Hematopoietic multipotent progenitor cell (in vitro differentiated cells): ENCODE data around the gene TTBK2. TPM values are rescaled to one million over a fixed set of nuclear protein-coding genes. Genes with fewer than 3 reads are reported as not detected.

Experiments
- DNase-seq, 3 donors: peaks; one replicate each; pipeline ENCODE4 v3.0.0-alpha.2; 2011 to 2015; ENCODE audit warnings: low read depth in 2 of 3, low spot score in 2 of 3
- total RNA-seq: library from RNA; depleted of rRNA; stranded (reverse); fragments of >200 nt; gene quantifications from one replicate; pipeline ENCODE4 v1.2.3, GENCODE V29; 2012

The TTBK2 gene
- total RNA-seq, 1 donor: 9.7 TPM

- no peak for DNase-seq
Measured at GRCh38 chr15:42836251-42836650, 84.3 kb downstream of the TTBK2 start.

GRCh38 chr15:42832576-42832975, 88.0 kb downstream of the TTBK2 start:
- no peak for DNase-seq

GRCh38 chr15:42826251-42826890, 94.2 kb downstream of the TTBK2 start:
- no peak for DNase-seq

- peak in 1 of 3 donors; percentile 20 for DNase-seq
Measured at GRCh38 chr15:42825599-42825998, 95.0 kb downstream of the TTBK2 start.

- no peak for DNase-seq
Measured at GRCh38 chr15:42820811-42821210, 99.8 kb downstream of the TTBK2 start.

- DNase-seq: no peak
Measured at GRCh38 chr15:42819786-42820185, 100.8 kb downstream of the TTBK2 start.

- DNase-seq: no peak
Measured at GRCh38 chr15:42811433-42811832, 109.1 kb downstream of the TTBK2 start.

GRCh38 chr15:42808913-42809312, 111.7 kb downstream of the TTBK2 start:
- no peak for DNase-seq

GRCh38 chr15:42805266-42805665, 115.3 kb downstream of the TTBK2 start:
- DNase-seq: no peak

GRCh38 chr15:42804739-42805138, 115.8 kb downstream of the TTBK2 start:
- DNase-seq: no peak

- no peak for DNase-seq
Measured at GRCh38 chr15:42803436-42803835, 117.1 kb downstream of the TTBK2 start.

GRCh38 chr15:42802168-42802567, 118.4 kb downstream of the TTBK2 start:
- no peak for DNase-seq

- no peak for DNase-seq
Measured at GRCh38 chr15:42800731-42801474, 119.7 kb downstream of the TTBK2 start.

GRCh38 chr15:42798802-42799201, 121.8 kb downstream of the TTBK2 start:
- DNase-seq: no peak

- peak in 1 of 3 donors; percentile 1 for DNase-seq
Measured at GRCh38 chr15:42796955-42797782, 123.4 kb downstream of the TTBK2 start.

- peak in 1 of 3 donors; percentile 23 for DNase-seq
Measured at GRCh38 chr15:42788725-42789124, 131.9 kb downstream of the TTBK2 start.

GRCh38 chr15:42786978-42787377, 133.6 kb downstream of the TTBK2 start:
- DNase-seq: no peak

GRCh38 chr15:42785569-42785968, 135.0 kb downstream of the TTBK2 start:
- DNase-seq: no peak

GRCh38 chr15:42784705-42785104, 135.9 kb downstream of the TTBK2 start:
- DNase-seq: no peak

GRCh38 chr15:42782716-42783115, 137.9 kb downstream of the TTBK2 start:
- no peak for DNase-seq

GRCh38 chr15:42775416-42775815, 145.2 kb downstream of the TTBK2 start:
- DNase-seq: no peak
